Panc1 (cell line): ENCODE measurements around the gene TIGD6.

Source experiments
- TF ChIP-seq, protein P1 (sequence below): fragments of 450-650 bp; IDR thresholded peaks from 2 replicates; pipeline ENCODE4 v1.5.1; 2017; ENCODE audit warnings: mild to moderate bottlenecking
- TF ChIP-seq, protein P2 (sequence below), 2 experiments: IDR thresholded peaks; 2 replicates each; pipeline ENCODE4 v1.6.1; 2011 to 2012; ENCODE audit warnings: low read depth in 2 of 2, control low read depth in 1 of 2, low read length in 1 of 2, mild to moderate bottlenecking in 1 of 2, moderate library complexity in 1 of 2; ENCODE audit not compliant: insufficient read depth in 1 of 2

DNA sequence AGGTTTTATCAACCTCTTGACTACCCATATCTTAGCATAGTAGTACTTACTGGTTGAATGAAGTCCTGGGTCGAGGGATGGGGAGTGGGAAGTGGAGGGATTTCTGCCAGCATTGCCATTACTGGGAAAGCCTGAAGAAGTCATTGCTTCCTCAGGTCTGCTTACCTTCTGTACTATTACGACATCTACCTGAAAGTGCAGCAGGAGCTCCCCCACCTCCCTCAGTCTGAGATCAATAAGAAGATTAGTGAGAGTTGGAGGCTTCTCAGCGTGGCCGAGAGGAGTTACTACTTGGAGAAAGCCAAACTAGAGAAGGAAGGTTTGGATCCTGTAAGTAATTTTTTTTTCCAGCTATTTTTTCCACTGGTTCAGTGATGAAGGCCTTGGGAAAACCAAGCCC is 5.9 kb upstream of the TIGD6 start:
- TF ChIP-seq, protein P1, sequence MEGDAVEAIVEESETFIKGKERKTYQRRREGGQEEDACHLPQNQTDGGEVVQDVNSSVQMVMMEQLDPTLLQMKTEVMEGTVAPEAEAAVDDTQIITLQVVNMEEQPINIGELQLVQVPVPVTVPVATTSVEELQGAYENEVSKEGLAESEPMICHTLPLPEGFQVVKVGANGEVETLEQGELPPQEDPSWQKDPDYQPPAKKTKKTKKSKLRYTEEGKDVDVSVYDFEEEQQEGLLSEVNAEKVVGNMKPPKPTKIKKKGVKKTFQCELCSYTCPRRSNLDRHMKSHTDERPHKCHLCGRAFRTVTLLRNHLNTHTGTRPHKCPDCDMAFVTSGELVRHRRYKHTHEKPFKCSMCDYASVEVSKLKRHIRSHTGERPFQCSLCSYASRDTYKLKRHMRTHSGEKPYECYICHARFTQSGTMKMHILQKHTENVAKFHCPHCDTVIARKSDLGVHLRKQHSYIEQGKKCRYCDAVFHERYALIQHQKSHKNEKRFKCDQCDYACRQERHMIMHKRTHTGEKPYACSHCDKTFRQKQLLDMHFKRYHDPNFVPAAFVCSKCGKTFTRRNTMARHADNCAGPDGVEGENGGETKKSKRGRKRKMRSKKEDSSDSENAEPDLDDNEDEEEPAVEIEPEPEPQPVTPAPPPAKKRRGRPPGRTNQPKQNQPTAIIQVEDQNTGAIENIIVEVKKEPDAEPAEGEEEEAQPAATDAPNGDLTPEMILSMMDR = no peak
- TF ChIP-seq, protein P2, sequence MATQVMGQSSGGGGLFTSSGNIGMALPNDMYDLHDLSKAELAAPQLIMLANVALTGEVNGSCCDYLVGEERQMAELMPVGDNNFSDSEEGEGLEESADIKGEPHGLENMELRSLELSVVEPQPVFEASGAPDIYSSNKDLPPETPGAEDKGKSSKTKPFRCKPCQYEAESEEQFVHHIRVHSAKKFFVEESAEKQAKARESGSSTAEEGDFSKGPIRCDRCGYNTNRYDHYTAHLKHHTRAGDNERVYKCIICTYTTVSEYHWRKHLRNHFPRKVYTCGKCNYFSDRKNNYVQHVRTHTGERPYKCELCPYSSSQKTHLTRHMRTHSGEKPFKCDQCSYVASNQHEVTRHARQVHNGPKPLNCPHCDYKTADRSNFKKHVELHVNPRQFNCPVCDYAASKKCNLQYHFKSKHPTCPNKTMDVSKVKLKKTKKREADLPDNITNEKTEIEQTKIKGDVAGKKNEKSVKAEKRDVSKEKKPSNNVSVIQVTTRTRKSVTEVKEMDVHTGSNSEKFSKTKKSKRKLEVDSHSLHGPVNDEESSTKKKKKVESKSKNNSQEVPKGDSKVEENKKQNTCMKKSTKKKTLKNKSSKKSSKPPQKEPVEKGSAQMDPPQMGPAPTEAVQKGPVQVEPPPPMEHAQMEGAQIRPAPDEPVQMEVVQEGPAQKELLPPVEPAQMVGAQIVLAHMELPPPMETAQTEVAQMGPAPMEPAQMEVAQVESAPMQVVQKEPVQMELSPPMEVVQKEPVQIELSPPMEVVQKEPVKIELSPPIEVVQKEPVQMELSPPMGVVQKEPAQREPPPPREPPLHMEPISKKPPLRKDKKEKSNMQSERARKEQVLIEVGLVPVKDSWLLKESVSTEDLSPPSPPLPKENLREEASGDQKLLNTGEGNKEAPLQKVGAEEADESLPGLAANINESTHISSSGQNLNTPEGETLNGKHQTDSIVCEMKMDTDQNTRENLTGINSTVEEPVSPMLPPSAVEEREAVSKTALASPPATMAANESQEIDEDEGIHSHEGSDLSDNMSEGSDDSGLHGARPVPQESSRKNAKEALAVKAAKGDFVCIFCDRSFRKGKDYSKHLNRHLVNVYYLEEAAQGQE (IDR thresholded peaks at IDR 0.05; ENCODE audit: insufficient read depth in 1 of 2, low read depth in 2 of 2, low read length in 1 of 2) = no peak
